ENCODE data around the gene RBCK1. TPM values are rescaled to one million over a fixed set of nuclear protein-coding genes. Genes with fewer than 3 reads are reported as not detected.
A peak's percentile ranks its signal among the peaks of the same experiment; 100 is the strongest.

RBCK1 gene
- total and polyA plus RNA-seq, 9 of the 15 experiments (the other 6 are each of a cell fraction or from before 2014, with no cell fraction given): 5.9 to 59.3 (median 26.5) TPM

DNA sequence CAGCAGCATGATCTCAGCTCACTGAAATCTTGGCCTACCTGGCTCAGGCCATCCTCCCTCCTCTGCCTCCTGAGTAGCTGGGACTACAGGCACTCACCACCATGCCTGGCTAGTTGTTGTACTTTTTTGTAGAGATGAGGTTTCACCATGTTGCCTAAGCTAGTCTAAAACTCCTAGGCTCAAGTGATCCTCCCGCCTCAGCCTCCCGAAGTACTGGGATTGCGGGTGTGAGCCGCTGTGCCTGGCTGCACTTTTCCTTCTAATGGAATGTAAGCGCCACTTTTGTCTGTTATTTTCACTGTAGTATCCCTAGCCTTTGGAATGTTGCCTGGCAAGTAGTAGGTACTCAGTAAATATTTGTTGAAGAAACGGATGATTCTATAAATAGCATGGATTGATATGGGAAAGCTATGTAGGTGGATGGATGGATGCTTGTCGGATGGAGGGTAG, 37.9 kb upstream of the RBCK1 start:
- Histone ChIP-seq H3K79me2 (ENCODE audit: control insufficient read depth, insufficient read depth, low read length) (peaks cover 5% of the 10 kb centered on the region; the same call in 2 of the 3 replicates), H4K20me1 (replicated peaks; ENCODE audit: control insufficient read depth, insufficient read depth, low read length) (no peaks in the 10 kb centered on the region), H3K36me3 (ENCODE audit: control insufficient read depth, insufficient read depth, low read length) (no peaks in the 10 kb centered on the region), H3K4me1 (replicated peaks in 1 of 2; ENCODE audit: control insufficient read depth in 2 of 2, insufficient read depth in 2 of 2, low read length in 2 of 2) (peaks cover 59 to 76% of the 10 kb centered on the region in 2 experiments), H3K4me2 (ENCODE audit: insufficient read depth, low read length) (no peak overlapping the region; the same call in 1 of the 2 replicates), H3K27me3 (ENCODE audit: control insufficient read depth in 2 of 2, insufficient read depth in 2 of 2, low read length in 2 of 2) (no peaks in the 10 kb centered on the region), H3K9me3 (replicated peaks; ENCODE audit: control insufficient read depth, insufficient read depth, low read depth, low read length) (no peaks in the 10 kb centered on the region), H3K4me3 (no peak overlapping the region), H3K9me1 (ENCODE audit: control insufficient read depth, insufficient read depth, low read length) (no peaks in the 10 kb centered on the region), H2AFZ (ENCODE audit: low read depth, low read length) (no peak overlapping the region), H3K27ac (ENCODE audit: extremely low read depth, low read depth, low read length) (peak overlapping the region; percentile 99), H3K9ac (ENCODE audit: insufficient read depth in 1 of 2, low read depth in 2 of 2, low read length in 2 of 2) (peak overlapping the region in 1 of 2 experiments; percentile 96; a peak in 2 of 4 replicates)
- intact Hi-C loops (cut with micrococcal nuclease) (no loop called here), in situ Hi-C loops (cut with MboI) (no loop called here)
- ATAC-seq (no peak), FAIRE-seq (no peak), DNase-seq (ENCODE audit: extremely low read depth in 1 of 4, low spot score in 3 of 4) (no peak)
- ChIA-PET POLR2A (interaction anchor here (0.6 to 7.5 kb wide), 4 partner anchors 8 to 183 kb away, joined by 3 to 100 read pairs (median 14); partner anchors contain the start of gene TRIB3), CTCF (ENCODE audit: low intra/inter-chr PET ratio) (no interaction called here)
- no TSS peak for BruUV-seq (replicated peaks)
- WGBS (ENCODE audit: insufficient coverage, low coverage, missing lambda C conversion rate): 85% methylated on average over 6 of the region's 7 CpGs
- TF ChIP-seq, protein P1, sequence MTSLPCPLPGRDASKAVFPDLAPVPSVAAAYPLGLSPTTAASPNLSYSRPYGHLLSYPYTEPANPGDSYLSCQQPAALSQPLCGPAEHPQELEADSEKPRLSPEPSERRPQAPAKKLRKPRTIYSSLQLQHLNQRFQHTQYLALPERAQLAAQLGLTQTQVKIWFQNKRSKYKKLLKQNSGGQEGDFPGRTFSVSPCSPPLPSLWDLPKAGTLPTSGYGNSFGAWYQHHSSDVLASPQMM (CRISPR knock-in tag; IDR thresholded peaks at IDR 0.05): no peak
- TF ChIP-seq TEAD1 (CRISPR knock-in tag; IDR thresholded peaks at IDR 0.05) (no peak), CBX1 (IDR thresholded peaks at IDR 0.05; ENCODE audit: low read depth) (no peak), IFI16 (CRISPR knock-in tag; IDR thresholded peaks at IDR 0.05) (no peak), ZNF436 (CRISPR knock-in tag; IDR thresholded peaks at IDR 0.05) (no peak), ZKSCAN3 (CRISPR knock-in tag; IDR thresholded peaks at IDR 0.05) (no peak), SREBF1 (IDR thresholded peaks at IDR 0.05; ENCODE audit: borderline replicate concordance, low read depth, low read length) (no peak), MCM2 (IDR thresholded peaks at IDR 0.05; ENCODE audit: low read depth) (no peak), ZNF431 (CRISPR knock-in tag; IDR thresholded peaks at IDR 0.05) (no peak), KLF1 (tag; IDR thresholded peaks at IDR 0.05) (no peak), ZNF551 (CRISPR knock-in tag; IDR thresholded peaks at IDR 0.05) (no peak), ZNF561 (CRISPR knock-in tag; conservative IDR thresholded peaks at IDR 0.05) (no peak), U2AF1 (optimal IDR thresholded peaks at IDR 0.05; ENCODE audit: low read depth, low read length) (no peak), KAT8 (IDR thresholded peaks at IDR 0.05; ENCODE audit: low read depth) (no peak), NR4A1 (CRISPR knock-in tag; IDR thresholded peaks at IDR 0.05) (no peak), NR4A1 (tag; IDR thresholded peaks at IDR 0.05) (0 out of 2 replicates have a peak, but pooled peaks have one; percentile 23), STAT5A (IDR thresholded peaks at IDR 0.05; ENCODE audit: borderline replicate concordance, low read length) (no peak)
- TF ChIP-seq, protein P2, sequence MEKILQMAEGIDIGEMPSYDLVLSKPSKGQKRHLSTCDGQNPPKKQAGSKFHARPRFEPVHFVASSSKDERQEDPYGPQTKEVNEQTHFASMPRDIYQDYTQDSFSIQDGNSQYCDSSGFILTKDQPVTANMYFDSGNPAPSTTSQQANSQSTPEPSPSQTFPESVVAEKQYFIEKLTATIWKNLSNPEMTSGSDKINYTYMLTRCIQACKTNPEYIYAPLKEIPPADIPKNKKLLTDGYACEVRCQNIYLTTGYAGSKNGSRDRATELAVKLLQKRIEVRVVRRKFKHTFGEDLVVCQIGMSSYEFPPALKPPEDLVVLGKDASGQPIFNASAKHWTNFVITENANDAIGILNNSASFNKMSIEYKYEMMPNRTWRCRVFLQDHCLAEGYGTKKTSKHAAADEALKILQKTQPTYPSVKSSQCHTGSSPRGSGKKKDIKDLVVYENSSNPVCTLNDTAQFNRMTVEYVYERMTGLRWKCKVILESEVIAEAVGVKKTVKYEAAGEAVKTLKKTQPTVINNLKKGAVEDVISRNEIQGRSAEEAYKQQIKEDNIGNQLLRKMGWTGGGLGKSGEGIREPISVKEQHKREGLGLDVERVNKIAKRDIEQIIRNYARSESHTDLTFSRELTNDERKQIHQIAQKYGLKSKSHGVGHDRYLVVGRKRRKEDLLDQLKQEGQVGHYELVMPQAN (IDR thresholded peaks at IDR 0.05; ENCODE audit: borderline replicate concordance): no peak
- TF ChIP-seq, protein P3, sequence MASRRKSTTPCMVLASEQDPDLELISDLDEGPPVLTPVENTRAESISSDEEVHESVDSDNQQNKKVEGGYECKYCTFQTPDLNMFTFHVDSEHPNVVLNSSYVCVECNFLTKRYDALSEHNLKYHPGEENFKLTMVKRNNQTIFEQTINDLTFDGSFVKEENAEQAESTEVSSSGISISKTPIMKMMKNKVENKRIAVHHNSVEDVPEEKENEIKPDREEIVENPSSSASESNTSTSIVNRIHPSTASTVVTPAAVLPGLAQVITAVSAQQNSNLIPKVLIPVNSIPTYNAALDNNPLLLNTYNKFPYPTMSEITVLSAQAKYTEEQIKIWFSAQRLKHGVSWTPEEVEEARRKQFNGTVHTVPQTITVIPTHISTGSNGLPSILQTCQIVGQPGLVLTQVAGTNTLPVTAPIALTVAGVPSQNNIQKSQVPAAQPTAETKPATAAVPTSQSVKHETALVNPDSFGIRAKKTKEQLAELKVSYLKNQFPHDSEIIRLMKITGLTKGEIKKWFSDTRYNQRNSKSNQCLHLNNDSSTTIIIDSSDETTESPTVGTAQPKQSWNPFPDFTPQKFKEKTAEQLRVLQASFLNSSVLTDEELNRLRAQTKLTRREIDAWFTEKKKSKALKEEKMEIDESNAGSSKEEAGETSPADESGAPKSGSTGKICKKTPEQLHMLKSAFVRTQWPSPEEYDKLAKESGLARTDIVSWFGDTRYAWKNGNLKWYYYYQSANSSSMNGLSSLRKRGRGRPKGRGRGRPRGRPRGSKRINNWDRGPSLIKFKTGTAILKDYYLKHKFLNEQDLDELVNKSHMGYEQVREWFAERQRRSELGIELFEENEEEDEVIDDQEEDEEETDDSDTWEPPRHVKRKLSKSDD (conservative IDR thresholded peaks at IDR 0.05; ENCODE audit: low read length): no peak
